Regular cardiac myocyte (primary cell): ENCODE results near the gene PBX3. TPM values are rescaled to one million over a fixed set of nuclear protein-coding genes. Genes with fewer than 3 reads are reported as not detected.

ENCODE experiments used
- total RNA-seq: library from RNA; depleted of rRNA; stranded (reverse); fragments of >200 nt; gene quantifications from 2 replicates; pipeline ENCODE4 v1.2.3, GENCODE V29; 2014

PBX3 gene
- 16.6 and 16.7 TPM in 2 replicates for total RNA-seq

DNA sequence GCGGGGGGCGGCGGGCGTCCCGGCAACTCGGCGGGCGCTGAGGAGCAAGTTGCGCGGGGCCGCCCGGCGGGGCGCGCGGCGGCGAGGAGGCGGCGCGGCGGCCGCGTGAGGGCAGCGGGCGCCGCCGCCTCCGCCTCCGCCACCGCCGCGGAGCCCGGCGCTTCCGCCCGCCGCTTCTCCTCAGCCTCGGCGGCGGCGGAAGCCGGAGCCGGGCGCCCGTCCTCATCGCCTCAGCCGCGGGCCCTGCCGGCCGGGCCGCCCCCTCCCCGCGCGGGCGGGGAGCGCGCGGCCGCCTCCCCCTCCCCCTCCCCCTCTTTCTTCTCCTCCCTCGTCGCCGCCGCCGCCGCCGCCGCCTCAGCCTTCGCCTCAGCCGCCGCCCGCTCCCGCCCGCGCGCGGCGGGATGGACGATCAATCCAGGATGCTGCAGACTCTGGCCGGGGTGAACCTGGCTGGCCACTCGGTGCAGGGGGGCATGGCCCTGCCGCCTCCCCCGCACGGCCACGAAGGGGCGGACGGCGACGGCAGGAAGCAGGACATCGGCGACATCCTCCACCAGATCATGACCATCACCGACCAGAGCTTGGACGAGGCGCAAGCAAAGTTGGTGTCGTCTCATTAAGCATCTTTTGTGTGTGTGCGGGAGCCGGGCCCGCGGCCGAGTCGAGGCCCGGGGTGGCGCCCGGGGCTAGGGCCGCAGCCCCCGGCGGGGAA lies at the start of gene PBX3:
TSS of gene PBX3 (plus strand) at position 321 of the 712 bp plus-strand sequence.

DNA sequence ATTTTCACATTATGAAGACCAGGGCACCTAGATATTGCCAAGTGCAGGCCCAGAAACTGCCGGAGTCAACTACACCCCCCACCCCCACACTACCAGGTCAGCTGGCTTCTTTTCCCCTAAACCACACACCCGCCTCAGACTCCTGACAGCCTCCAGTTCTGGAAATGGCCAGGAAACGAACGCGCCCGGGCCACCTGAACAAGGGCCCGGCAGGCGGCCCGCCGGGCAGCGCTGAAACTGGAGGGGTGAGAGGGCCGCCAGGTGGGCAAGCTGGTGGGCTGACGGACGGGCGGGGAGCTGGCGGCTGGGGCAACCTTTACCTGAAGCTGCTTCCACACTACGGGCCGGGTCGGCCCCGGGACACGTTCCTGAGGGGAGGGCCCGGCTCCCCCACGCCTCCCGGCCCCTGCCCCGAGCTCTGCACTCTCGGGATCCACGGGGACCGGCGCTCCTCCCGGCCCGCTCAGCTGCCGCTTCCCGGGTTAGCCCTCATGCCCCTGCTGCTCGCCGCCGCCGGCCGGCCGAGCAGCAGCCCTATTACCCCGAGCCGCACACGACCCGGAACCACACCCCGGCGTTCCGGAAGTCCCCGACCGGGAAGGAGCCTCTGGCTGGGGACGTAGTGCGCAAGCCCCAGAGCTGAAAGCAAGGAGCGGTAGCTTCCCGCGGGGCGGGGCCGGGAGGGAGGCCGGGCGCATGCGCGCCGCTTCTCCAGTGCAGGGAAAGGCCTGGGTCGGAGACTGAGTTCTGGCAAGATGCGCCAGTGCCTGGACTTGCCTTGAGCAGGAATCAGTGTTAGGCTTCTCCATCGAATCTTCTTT lies 40.3 kb upstream of the PBX3 start, which contains the start of gene MAPKAP1:
TSS of gene MAPKAP1 (minus strand) at position 558 of the 821 bp plus-strand sequence. CDS start 34,634 bp downstream, outside the sequence.

Other genes starting within 250 kb of the PBX3 start
- gene MAPKAP1, start 40.2 kb upstream of the PBX3 start, total RNA-seq = 71.0 and 97.2 TPM in 2 replicates